GOT3 (cell line): ENCODE measurements around the gene INPP4B.
A peak's percentile ranks its signal among the peaks of the same experiment; 100 is the strongest.
"Not testable (repeated sequence)": the region's sequence is repeated elsewhere in the genome, so short reads cannot be mapped to it uniquely, and the experiment has no call there.

Source experiments
- DNase-seq: peaks from one replicate; lab custom pipeline; 2025; ENCODE audit warnings: mixed read lengths; lab: John Stamatoyannopoulos, UW

INPP4B gene

GRCh38 chr4:142411993-142412392 is 434.1 kb downstream of the INPP4B start:
- no peak for DNase-seq

- no peak for DNase-seq
Measured at GRCh38 chr4:142408003-142408441, 438.1 kb downstream of the INPP4B start.

- DNase-seq: no peak
Measured at GRCh38 chr4:142407596-142407995, 438.5 kb downstream of the INPP4B start.

- DNase-seq: no peak
Measured at GRCh38 chr4:142406917-142407501, 439.1 kb downstream of the INPP4B start.

- no peak for DNase-seq
Measured at GRCh38 chr4:142406499-142406835, 439.6 kb downstream of the INPP4B start.

GRCh38 chr4:142405695-142406498 is 440.2 kb downstream of the INPP4B start:
- DNase-seq: no peak

GRCh38 chr4:142405021-142405694 is 440.9 kb downstream of the INPP4B start:
- peak; percentile 32 for DNase-seq

- DNase-seq: no peak
Measured at GRCh38 chr4:142404191-142404611, 441.9 kb downstream of the INPP4B start.

- DNase-seq: no peak
Measured at GRCh38 chr4:142402900-142403299, 443.2 kb downstream of the INPP4B start.

- DNase-seq: no peak
Measured at GRCh38 chr4:142402156-142402555, 443.9 kb downstream of the INPP4B start.

GRCh38 chr4:142397364-142397991 is 448.6 kb downstream of the INPP4B start:
- not testable (repeated sequence) for DNase-seq

GRCh38 chr4:142396279-142396678 is 449.8 kb downstream of the INPP4B start:
- DNase-seq: no peak

GRCh38 chr4:142393127-142393526 is 453.0 kb downstream of the INPP4B start:
- DNase-seq: no peak

- DNase-seq: no peak
Measured at GRCh38 chr4:142386856-142387255, 459.2 kb downstream of the INPP4B start.

- DNase-seq: no peak
Measured at GRCh38 chr4:142386449-142386848, 459.7 kb downstream of the INPP4B start.

- DNase-seq: no peak
Measured at GRCh38 chr4:142383800-142384470, 462.2 kb downstream of the INPP4B start.

- DNase-seq: no peak
Measured at GRCh38 chr4:142383354-142383753, 462.7 kb downstream of the INPP4B start.

- DNase-seq: no peak
Measured at GRCh38 chr4:142380052-142380602, 466.0 kb downstream of the INPP4B start.

- no peak for DNase-seq
Measured at GRCh38 chr4:142379277-142380051, 466.6 kb downstream of the INPP4B start.

GRCh38 chr4:142378179-142378578 is 467.9 kb downstream of the INPP4B start:
- no peak for DNase-seq
